Measurements from ENCODE around the gene POLR3B. TPM values are rescaled to one million over a fixed set of nuclear protein-coding genes. Genes with fewer than 3 reads are reported as not detected.

The POLR3B gene
- total and polyA plus RNA-seq, 2 donors (not counting 1 experiment from before 2014, with no cell fraction given), result 9.9 to 13.6 TPM

GRCh38 chr12:106521901-106522300 lies 164.4 kb downstream of the POLR3B start:
- Histone ChIP-seq H3K4me1 (ENCODE audit: control insufficient read depth, extremely low read depth, insufficient read depth, low read length) (no peaks in the 10 kb centered on the region), H3K36me3 (ENCODE audit: control insufficient read depth, insufficient read depth, low read length) (no peaks in the 10 kb centered on the region), H3K27ac (ENCODE audit: insufficient read depth, low read length) (no peak overlapping the region), H3K4me3 (replicated peaks in 1 of 4; ENCODE audit: control extremely low read depth in 1 of 4, insufficient read depth in 1 of 4, low read depth in 3 of 4, low read length in 4 of 4) (no peak overlapping the region), H3K4me2 (ENCODE audit: extremely low read depth, insufficient read depth, low read length) (no peak overlapping the region), H3K79me2 (ENCODE audit: control insufficient read depth, insufficient read depth, low read length) (no peaks in the 10 kb centered on the region), H3K9me3 (ENCODE audit: control insufficient read depth, insufficient read depth, low read depth, low read length) (no peaks in the 10 kb centered on the region), H3K27me3 (ENCODE audit: control insufficient read depth, insufficient read depth, low read length) (no peaks in the 10 kb centered on the region), H4K20me1 (ENCODE audit: control insufficient read depth, extremely low read depth, insufficient read depth, low read length) (no peaks in the 10 kb centered on the region), H3K9ac (ENCODE audit: insufficient read depth, low read length) (no peak overlapping the region), H2AFZ (ENCODE audit: low read length) (no peak overlapping the region)
- no peak for TF ChIP-seq CTCF (conservative IDR thresholded peaks at IDR 0.05 in 1 of 2, IDR thresholded peaks at IDR 0.05 in 1 of 2; ENCODE audit: low read depth in 1 of 2, low read length in 2 of 2)
- TF ChIP-seq EZH2 (IDR thresholded peaks at IDR 0.05; ENCODE audit: low read length, missing control alignments), result no peak
- DNase-seq (ENCODE audit: low read depth in 2 of 2), result no peak

GRCh38 chr12:106522708-106523107 lies 165.2 kb downstream of the POLR3B start:
- no peak overlapping the region for H3K9ac ChIP-seq (ENCODE audit: insufficient read depth, low read length)
- TF ChIP-seq CTCF (conservative IDR thresholded peaks at IDR 0.05 in 1 of 2, IDR thresholded peaks at IDR 0.05 in 1 of 2; ENCODE audit: low read depth in 1 of 2, low read length in 2 of 2), result no peak
- TF ChIP-seq EZH2 (IDR thresholded peaks at IDR 0.05; ENCODE audit: low read length, missing control alignments), result no peak
- no peak overlapping the region for H2AFZ ChIP-seq (ENCODE audit: low read length)
- H4K20me1 ChIP-seq (ENCODE audit: control insufficient read depth, extremely low read depth, insufficient read depth, low read length), result no peaks in the 10 kb centered on the region
- no peaks in the 10 kb centered on the region for H3K36me3 ChIP-seq (ENCODE audit: control insufficient read depth, insufficient read depth, low read length)
- H3K4me2 ChIP-seq (ENCODE audit: extremely low read depth, insufficient read depth, low read length), result no peak overlapping the region
- H3K4me3 ChIP-seq (replicated peaks in 1 of 4; ENCODE audit: control extremely low read depth in 1 of 4, insufficient read depth in 1 of 4, low read depth in 3 of 4, low read length in 4 of 4), result no peak overlapping the region
- no peaks in the 10 kb centered on the region for H3K79me2 ChIP-seq (ENCODE audit: control insufficient read depth, insufficient read depth, low read length)
- DNase-seq (ENCODE audit: low read depth in 2 of 2), result no peak
- no peaks in the 10 kb centered on the region for H3K27me3 ChIP-seq (ENCODE audit: control insufficient read depth, insufficient read depth, low read length)
- no peaks in the 10 kb centered on the region for H3K4me1 ChIP-seq (ENCODE audit: control insufficient read depth, extremely low read depth, insufficient read depth, low read length)
- no peaks in the 10 kb centered on the region for H3K9me3 ChIP-seq (ENCODE audit: control insufficient read depth, insufficient read depth, low read depth, low read length)
- H3K27ac ChIP-seq (ENCODE audit: insufficient read depth, low read length), result no peak overlapping the region

- Histone ChIP-seq H3K4me1 (ENCODE audit: control insufficient read depth, extremely low read depth, insufficient read depth, low read length) (no peaks in the 10 kb centered on the region), H3K27me3 (ENCODE audit: control insufficient read depth, insufficient read depth, low read length) (no peaks in the 10 kb centered on the region), H3K36me3 (ENCODE audit: control insufficient read depth, insufficient read depth, low read length) (no peaks in the 10 kb centered on the region), H3K4me3 (replicated peaks in 1 of 4; ENCODE audit: control extremely low read depth in 1 of 4, insufficient read depth in 1 of 4, low read depth in 3 of 4, low read length in 4 of 4) (no peak overlapping the region), H3K9ac (ENCODE audit: insufficient read depth, low read length) (no peak overlapping the region), H3K79me2 (ENCODE audit: control insufficient read depth, insufficient read depth, low read length) (no peaks in the 10 kb centered on the region), H3K4me2 (ENCODE audit: extremely low read depth, insufficient read depth, low read length) (no peak overlapping the region), H3K27ac (ENCODE audit: insufficient read depth, low read length) (no peak overlapping the region), H3K9me3 (ENCODE audit: control insufficient read depth, insufficient read depth, low read depth, low read length) (no peaks in the 10 kb centered on the region), H2AFZ (ENCODE audit: low read length) (no peak overlapping the region), H4K20me1 (ENCODE audit: control insufficient read depth, extremely low read depth, insufficient read depth, low read length) (no peaks in the 10 kb centered on the region)
- no peak for TF ChIP-seq CTCF (conservative IDR thresholded peaks at IDR 0.05 in 1 of 2, IDR thresholded peaks at IDR 0.05 in 1 of 2; ENCODE audit: low read depth in 1 of 2, low read length in 2 of 2)
- no peak for TF ChIP-seq EZH2 (IDR thresholded peaks at IDR 0.05; ENCODE audit: low read length, missing control alignments)
- DNase-seq (ENCODE audit: low read depth in 2 of 2), result peak in 1 of 2 donors; percentile 29
Observed at GRCh38 chr12:106527356-106527755, 169.8 kb downstream of the POLR3B start.
